HG03103 (cell line): Measurements from ENCODE around the gene ANKRD28.
"Not testable (repeated sequence)": the region's sequence is repeated elsewhere in the genome, so short reads cannot be mapped to it uniquely, and the experiment has no call there.

Source experiments
- ATAC-seq: cut with Tn5 transposase; IDR thresholded peaks from one replicate; pipeline ENCODE4 v1.9.1; 2021; ENCODE audit warnings: low read depth; ENCODE audit not compliant: unreplicated experiment

Gene ANKRD28

GRCh38 chr3:15778332-15778858 is 19.4 kb downstream of the ANKRD28 start:
- ATAC-seq: no peak

DNA sequence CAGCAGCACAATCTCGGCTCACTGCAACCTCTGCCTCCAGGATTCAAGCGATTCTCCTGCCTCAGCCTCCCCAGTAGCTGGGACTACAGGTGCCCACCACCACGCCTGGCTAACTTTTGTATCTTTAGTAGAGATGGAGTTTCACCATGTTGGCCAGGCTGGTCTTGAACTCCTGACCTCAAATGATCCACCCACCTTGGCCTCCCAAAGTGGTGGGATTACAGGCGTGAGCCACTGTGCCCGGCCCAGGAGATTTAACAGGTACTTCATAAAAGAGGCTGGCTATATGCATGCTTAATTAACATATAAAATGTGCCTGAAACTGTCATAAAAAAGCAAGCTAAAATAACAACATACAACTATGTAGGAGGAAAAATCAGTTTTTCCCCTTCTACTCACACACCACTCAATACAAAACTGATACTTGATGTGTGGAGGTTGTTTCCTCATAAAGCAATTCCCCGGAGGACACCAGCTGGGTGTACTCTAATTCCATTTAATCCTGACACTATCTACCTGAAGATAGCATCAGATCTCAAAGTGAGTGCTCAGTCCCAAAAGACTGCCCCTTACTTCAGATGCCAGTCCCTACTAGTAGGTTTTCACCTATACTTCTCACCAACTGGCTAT is 22.7 kb downstream of the ANKRD28 start:
- not testable (repeated sequence) for ATAC-seq

DNA sequence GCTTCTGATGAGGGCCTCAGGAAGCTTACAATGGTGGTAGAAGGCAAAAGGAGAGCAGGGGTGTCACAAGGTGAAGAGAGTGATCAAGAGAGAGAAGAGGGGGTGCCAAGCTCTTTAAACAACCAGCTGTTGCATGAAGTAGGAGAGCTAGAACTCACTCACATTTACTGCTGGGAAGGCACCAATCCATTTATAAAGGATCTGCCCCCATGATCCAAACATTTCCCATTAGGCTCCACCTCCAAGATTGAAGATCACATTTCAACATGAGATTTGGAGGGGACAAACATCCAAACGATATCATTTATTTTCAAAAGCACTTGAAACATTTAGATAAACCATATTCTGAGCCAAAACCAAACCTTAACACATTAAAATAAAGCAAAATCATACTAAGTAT is 26.3 kb downstream of the ANKRD28 start:
- ATAC-seq: no peak

- ATAC-seq: no peak
These were observed 28.4 kb downstream of the ANKRD28 start for GRCh38 chr3:15769256-15769915.

DNA sequence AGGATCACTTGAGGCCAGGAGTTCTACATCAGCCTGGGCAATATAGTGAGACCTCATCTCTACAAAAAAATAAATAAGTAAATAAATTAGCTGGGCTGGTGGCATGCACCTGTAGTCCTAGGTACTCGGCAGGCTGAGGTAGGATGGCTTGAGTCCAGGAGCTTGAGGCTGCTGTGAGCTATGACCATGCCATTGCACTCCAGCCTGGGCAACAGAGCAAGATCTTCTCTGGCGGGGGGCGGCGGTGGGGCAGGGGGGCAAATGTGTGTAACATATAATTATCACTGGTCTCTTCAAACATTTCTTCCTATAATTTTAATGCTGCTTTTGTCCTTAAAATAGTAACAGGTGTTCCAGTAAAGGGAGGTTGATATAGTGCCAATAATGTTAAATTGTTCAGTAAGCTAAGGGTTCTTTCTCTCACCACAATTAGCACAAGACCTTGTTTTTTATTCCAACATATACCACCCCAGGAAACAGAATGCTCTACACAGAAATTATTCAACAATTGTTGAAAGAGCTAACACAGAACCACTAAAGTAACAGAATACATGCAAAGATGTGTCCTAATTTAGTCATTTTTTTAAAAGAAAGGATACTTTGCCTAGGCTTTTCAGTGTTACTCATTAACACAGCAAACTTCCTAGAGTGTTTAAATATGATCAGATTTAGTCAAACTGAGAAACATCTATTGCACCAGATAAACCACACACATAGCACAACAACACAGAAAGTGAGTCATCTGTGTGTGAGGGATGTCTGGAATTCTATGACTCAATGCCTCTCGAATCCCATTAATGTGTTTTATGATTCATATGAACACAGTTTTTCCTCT is 29.1 kb downstream of the ANKRD28 start:
- peak; percentile 68 for ATAC-seq

DNA sequence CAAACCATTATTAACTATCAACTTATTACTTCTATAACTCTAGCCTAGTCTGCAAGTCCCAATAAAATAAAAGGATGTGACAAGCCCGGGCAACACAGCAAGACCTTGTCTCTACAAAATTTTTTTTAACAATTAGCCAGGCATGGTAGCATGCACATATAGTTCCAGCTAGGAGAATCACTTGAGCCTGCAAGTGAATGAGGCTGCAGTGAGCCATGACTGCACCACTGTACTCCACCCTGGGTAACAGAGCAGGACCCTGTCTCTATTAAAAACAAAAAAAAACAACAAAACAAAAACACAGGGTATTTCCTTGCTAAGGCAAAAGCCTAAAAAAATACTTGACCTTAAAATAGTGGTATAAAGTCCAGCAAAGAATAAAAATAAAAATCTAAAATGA is 31.4 kb downstream of the ANKRD28 start:
- no peak for ATAC-seq

GRCh38 chr3:15758295-15758694 is 39.5 kb downstream of the ANKRD28 start:
- ATAC-seq: no peak

DNA sequence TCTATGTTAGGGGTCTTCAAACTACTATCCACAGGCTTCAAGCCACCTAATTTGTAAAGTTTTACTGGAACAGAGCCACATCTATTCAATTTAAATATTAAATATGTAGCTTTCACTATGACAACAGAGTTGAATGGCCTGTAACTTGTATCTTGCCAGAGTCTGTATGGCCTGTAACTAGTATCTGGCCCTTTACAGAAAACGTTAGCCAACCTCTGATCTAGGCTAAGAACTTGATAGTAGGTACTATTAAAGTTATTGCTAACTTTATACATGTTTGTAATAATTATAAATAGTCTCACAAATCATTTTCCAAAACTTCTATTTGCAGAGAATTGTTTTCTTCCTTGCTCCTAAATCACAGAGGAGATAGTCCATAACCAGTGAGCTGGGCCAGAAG is 40.0 kb downstream of the ANKRD28 start:
- no peak for ATAC-seq

DNA sequence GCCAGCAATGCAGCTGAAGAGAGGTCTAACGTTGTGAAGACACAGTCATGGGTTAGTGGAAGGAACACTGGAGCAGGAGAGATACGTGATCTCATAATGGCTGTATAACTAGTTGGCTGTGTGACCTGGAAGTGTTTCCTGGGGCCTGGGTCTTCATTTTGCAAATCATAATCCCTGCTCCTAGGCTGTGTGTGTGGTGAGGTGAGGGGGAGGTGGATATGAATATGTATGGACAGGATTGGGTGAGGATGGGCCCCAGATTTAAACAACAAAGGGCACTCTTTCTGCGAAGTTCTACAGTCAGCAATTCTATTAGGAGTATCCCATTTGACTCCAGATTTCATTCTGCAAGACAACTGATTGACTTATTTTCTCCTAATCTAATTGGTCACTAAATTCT is 41.3 kb downstream of the ANKRD28 start:
- no peak for ATAC-seq

DNA sequence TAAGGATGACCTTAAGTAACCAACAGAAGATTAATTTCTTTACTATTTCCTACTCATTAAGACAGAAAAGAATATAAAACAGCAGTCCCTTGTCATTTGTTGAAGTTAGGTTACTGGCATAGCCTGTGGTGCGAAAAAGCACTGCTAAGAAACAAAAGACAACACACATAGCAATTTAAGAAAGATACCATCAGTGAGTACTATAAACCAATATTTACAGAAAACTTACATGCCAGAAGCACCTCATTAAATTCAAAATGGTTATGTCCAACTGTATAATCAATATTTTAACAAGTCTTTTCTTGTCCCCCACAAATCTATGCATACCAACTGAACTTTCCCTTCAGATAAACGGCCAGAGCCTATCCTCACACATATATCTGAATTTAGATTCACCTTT is 42.0 kb downstream of the ANKRD28 start:
- no peak for ATAC-seq

DNA sequence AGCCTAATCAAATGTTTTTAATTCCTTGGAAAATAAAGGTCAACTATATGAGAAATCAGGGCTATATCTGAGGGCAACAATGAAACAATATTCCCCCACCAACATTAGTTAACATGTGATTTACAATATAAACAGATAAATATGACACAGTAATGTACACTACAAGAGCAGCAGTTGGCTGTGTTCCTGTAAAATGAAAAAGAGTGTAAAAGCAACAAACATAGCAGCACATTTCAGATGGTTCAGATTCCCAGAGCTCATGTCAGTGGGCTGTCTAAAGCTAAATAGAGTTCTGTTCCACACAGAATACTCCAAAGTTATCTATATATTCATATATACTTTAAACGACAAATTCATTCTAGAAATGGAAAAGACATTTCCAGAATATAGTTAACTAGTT is 42.6 kb downstream of the ANKRD28 start:
- ATAC-seq: no peak

DNA sequence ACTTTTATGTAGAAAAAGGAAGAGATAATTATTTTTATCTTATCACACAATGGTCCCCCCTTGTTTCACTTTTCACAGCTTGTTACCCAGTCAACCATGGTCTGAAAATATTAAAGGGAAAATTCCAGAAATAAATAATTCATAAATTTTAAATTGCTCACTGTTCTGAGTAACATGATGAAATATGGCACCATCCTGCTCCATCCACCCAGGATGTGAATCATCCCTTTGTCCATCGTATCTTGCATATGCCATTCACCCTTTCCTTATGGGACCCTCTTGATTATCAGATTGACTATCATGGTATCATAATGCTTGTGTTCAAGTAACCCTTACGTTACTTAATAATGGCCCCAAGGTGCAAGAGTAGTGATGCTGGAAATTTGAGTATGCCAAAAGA is 43.7 kb downstream of the ANKRD28 start:
- ATAC-seq: no peak

DNA sequence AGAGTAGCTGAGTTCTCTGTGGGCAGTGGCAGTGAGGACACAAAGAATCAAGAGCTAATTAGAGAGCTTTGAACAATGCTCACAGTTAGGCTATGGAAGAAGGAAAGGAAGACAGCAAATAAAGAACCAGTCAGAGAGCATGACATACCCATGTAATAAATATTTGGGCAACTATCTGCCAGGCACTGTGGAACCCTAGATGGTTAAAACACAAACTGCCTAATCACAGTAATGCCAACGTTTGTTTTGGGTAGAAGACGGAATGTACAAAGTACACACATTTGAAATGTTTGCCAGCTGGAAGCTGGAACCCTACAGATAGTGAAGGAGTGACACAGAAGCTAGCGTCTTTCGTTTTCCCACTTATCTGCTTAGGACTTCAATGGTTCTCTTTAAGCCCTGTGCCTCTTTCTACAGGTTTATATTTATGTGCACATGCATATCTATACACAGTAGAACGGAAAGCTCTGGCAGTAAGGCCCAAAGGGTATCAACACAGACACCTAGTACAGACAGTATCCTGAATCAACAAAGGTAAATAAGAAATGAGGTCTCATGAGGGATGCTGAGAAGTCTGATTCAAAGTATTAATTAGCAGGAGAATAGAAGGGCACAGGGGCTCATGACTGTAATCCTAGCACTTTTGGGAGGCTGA is 44.6 kb downstream of the ANKRD28 start:
- ATAC-seq: no peak

DNA sequence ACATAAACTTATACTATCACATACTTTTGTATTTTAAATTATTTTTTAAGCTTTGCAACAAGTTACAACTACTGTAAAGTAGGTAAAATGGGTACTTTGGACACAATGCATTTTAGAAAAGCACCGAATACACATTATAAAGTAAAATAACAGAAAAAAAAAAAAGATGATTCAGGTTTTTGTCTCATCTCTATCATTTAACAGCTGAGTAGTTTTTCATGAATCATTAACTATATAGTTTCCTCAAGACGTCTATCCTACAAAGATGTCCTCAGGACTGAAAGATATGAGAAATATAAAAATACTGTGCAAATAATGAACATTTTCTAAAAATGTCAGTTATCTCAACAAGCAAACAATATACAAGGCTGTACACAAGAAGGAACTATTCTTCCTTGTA is 46.9 kb downstream of the ANKRD28 start:
- no peak for ATAC-seq

DNA sequence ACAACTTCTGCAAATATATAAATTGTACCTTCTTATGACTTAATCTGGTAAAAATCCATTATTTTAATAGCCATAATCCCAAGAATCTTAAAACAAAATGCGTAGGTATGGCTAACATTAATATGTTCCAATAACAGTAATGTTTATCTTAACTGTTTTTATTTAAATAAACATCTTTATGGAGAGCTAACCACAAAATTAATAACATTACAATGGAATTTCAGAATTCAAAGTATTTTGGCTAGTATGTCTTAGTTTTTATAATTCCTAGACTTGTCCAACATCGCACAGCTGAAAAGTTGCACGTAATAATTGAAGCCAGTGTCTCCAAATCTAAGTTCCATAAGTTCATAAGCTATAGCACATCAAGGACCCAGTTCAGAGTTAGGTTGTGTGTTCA is 47.6 kb downstream of the ANKRD28 start:
- no peak for ATAC-seq

DNA sequence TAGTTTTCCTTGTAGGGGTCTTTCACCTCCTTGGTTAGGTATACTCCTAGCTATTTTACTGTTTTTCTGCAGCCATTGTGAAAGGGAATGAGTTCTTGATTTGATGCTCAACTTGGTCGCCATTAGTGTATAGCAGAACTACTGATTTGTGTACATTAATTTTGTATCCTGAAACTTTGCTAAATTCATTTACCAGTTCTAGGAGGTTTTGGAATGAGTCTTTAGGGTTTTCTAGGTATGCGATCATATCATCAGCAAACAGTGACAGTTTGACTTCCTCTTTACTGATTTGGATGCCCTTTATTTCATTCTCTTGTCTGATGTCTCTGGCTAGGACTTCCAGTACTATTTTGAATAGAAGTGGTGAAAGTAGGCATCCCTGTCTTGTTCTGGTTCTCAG is 51.9 kb downstream of the ANKRD28 start:
- ATAC-seq: not testable (repeated sequence)

- ATAC-seq: no peak
These were observed 53.6 kb downstream of the ANKRD28 start for GRCh38 chr3:15744176-15744575.

GRCh38 chr3:15743587-15744009 is 54.2 kb downstream of the ANKRD28 start:
- no peak for ATAC-seq

- ATAC-seq: not testable (repeated sequence)
These were observed 55.5 kb downstream of the ANKRD28 start for GRCh38 chr3:15742236-15742635.

GRCh38 chr3:15738616-15739005 is 59.2 kb downstream of the ANKRD28 start:
- not testable (repeated sequence) for ATAC-seq

DNA sequence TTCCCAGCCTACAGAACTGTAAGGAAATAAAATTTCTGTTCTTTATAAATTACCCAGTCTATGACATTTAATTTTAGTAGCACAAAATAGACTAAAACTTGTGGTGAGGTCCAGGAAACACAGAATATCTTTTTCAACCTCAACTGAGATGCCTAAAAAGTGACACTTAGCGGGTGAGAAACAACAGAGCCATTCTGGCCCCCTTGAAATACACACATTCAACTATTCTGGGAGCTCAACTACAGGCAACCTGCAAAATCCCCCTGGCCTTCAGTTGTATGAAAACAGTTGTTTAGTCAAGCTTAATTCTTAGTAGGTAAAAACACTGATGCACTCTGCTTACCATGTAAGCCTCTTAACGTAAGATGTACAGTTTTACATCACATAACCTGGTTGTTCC is 66.8 kb downstream of the ANKRD28 start:
- ATAC-seq: no peak
